HFFc6 (cell line): Measurements from ENCODE around the gene WBP4. TPM values are rescaled to one million over a fixed set of nuclear protein-coding genes. Genes with fewer than 3 reads are reported as not detected.
A peak's percentile ranks its signal among the peaks of the same experiment; 100 is the strongest.
"Not testable (repeated sequence)": the region's sequence is repeated elsewhere in the genome, so short reads cannot be mapped to it uniquely, and the experiment has no call there.

Experiments
- DNase-seq: peaks from one replicate; pipeline ENCODE4 v3.0.0-alpha.2; 2018
- H3K27ac Mint-ChIP-seq: 2 replicates; pipeline ENCODE4 v1.8.0; 2020; ENCODE audit warnings: mild to moderate bottlenecking, mixed read lengths
- H3K27me3 Mint-ChIP-seq: 2 replicates; pipeline ENCODE4 v1.8.0; 2021; ENCODE audit warnings: mild to moderate bottlenecking, moderate library complexity, mixed read lengths; ENCODE audit not compliant: insufficient read depth
- H3K36me3 Mint-ChIP-seq: 2 replicates; pipeline ENCODE4 v1.8.0; 2021; ENCODE audit warnings: low read depth, mixed read lengths
- H3K4me1 Mint-ChIP-seq: 2 replicates; pipeline ENCODE4 v1.8.0; 2020; ENCODE audit warnings: low read depth, mixed read lengths
- H3K4me3 Mint-ChIP-seq: 2 replicates; pipeline ENCODE4 v1.8.0; 2020; ENCODE audit warnings: mild to moderate bottlenecking, moderate library complexity, mixed read lengths
- H3K9me3 Mint-ChIP-seq: 2 replicates; pipeline ENCODE4 v1.8.0; 2020; ENCODE audit warnings: mild to moderate bottlenecking, mixed read lengths
- CTCF ChIP-seq: fragments of 200-600 bp; sonication (generic); IDR thresholded peaks from 2 replicates; pipeline ENCODE4 v1.5.0; 2021; ENCODE audit warnings: antibody characterized with exemption, mild to moderate bottlenecking
- total RNA-seq, 6 experiments: library from RNA; stranded (reverse); fragmentation: NEBNext Ultra II Directional; extraction: Animal tissue kit (Norgen Biotek cat#: 25700); gene quantifications; 2 replicates in 1 of 6; 3 replicates in 5 of 6; pipeline ENCODE4 v1.2.3, GENCODE V29; 2021

WBP4 gene
- total RNA-seq, 6 experiments from 2014 or later, result 12.0 to 16.2 (median 14.6) TPM

- no peaks in the 10 kb centered on the region for H3K9me3 Mint-ChIP-seq
- H3K4me3 Mint-ChIP-seq, result no peak overlapping the region
- H3K27me3 Mint-ChIP-seq, result peaks cover 5% of the 10 kb centered on the region; the same call in 1 of the 2 replicates
- H3K36me3 Mint-ChIP-seq, result no peaks in the 10 kb centered on the region
- no peaks in the 10 kb centered on the region; the same call in 1 of the 2 replicates for H3K4me1 Mint-ChIP-seq
- H3K27ac Mint-ChIP-seq, result no peak overlapping the region
- DNase-seq, result no peak
- TF ChIP-seq CTCF, result no peak
These were observed 50.1 kb downstream of the WBP4 start for GRCh38 chr13:41111454-41111853.

GRCh38 chr13:41117869-41118268 is 56.6 kb downstream of the WBP4 start:
- no peaks in the 10 kb centered on the region for H3K9me3 Mint-ChIP-seq
- H3K4me1 Mint-ChIP-seq, result peaks cover 12% of the 10 kb centered on the region
- H3K27ac Mint-ChIP-seq, result no peak overlapping the region
- DNase-seq, result no peak
- no peak overlapping the region for H3K4me3 Mint-ChIP-seq
- H3K27me3 Mint-ChIP-seq, result peaks cover 1% of the 10 kb centered on the region; the same call in 1 of the 2 replicates
- no peak for TF ChIP-seq CTCF
- H3K36me3 Mint-ChIP-seq, result no peaks in the 10 kb centered on the region

DNA sequence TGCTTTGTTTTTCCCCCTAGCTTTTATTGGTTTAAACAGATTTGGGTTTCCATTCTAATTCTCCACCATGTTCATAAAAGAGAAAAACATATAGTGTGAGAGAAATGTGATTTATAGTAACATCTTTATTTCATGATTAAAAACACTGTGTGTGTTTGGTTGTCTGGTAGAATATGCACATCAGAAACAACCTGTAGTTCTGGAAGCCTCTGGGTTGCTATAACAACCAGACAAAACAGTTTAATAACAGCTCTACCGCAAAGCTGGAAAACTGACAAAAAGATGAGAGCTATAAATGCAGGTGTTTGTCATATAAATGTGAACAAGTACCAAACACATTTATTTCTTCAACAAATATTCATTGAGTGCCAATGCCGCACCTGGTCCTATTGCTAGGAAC is 61.5 kb downstream of the WBP4 start:
- TF ChIP-seq CTCF, result no peak
- H3K36me3 Mint-ChIP-seq, result peaks cover 9% of the 10 kb centered on the region; the same call in 1 of the 2 replicates
- no peak overlapping the region for H3K4me3 Mint-ChIP-seq
- H3K27me3 Mint-ChIP-seq, result no peaks in the 10 kb centered on the region
- H3K4me1 Mint-ChIP-seq, result peaks cover 11% of the 10 kb centered on the region
- no peak overlapping the region for H3K27ac Mint-ChIP-seq
- no peak for DNase-seq
- H3K9me3 Mint-ChIP-seq, result no peaks in the 10 kb centered on the region

DNA sequence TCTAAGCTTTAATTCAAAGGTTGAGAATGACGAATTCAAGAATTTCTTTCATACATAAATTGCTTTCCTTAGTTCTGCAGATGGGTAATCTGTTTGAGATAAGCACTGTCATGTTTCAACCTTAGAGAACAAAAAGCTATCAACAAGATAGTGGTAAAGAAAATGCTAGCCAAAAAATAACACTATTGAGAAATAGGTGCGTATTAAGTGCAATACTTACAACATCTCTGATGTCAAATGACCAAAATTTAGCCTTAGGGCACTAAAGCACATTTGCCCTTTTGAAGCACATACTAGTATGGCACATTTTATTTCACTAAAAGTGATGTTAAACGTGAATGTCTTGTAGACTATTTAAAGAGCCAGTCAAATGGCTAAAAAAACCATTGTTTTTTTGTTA is 66.4 kb downstream of the WBP4 start:
- Mint-ChIP-seq H3K27me3 (no peaks in the 10 kb centered on the region), H3K4me1 (peaks cover 36% of the 10 kb centered on the region), H3K9me3 (no peaks in the 10 kb centered on the region), H3K4me3 (no peak overlapping the region), H3K27ac (no peak overlapping the region), H3K36me3 (peaks cover 21% of the 10 kb centered on the region)
- TF ChIP-seq CTCF, result no peak
- no peak for DNase-seq

- no peaks in the 10 kb centered on the region for H3K9me3 Mint-ChIP-seq
- peaks cover 50% of the 10 kb centered on the region for H3K4me1 Mint-ChIP-seq
- DNase-seq, result no peak
- peak overlapping the region; percentile 98 for H3K4me3 Mint-ChIP-seq
- peak overlapping the region; percentile 53; the same call in 1 of the 2 replicates for H3K27ac Mint-ChIP-seq
- peaks cover 21% of the 10 kb centered on the region for H3K36me3 Mint-ChIP-seq
- no peaks in the 10 kb centered on the region for H3K27me3 Mint-ChIP-seq
- no peak for TF ChIP-seq CTCF
These were observed 69.0 kb downstream of the WBP4 start for GRCh38 chr13:41130356-41130755.

DNA sequence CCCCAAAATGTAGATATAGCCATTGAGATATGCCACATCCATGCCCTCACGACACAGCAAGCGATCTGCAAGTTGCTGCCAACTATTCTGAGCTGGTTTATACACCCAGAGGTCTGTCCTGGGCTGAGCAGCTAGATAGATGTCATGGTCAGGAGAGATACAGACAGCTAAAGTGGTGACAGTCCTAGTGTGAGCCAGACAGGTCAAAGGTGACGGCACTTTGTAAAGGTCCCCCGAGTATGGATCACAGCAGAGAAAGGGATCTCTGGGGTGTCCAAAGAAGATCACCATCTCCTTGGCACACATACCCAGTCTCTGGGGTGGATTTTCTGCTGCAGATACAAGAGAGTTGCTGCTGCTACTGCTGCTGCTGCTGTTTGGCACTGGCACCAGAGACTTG is 69.9 kb downstream of the WBP4 start:
- Mint-ChIP-seq H3K4me3 (peak overlapping the region; percentile 98), H3K4me1 (peaks cover 50% of the 10 kb centered on the region), H3K27ac (peak overlapping the region; percentile 45), H3K36me3 (peaks cover 16% of the 10 kb centered on the region)
- DNase-seq, H3K9me3 Mint-ChIP-seq, H3K27me3 Mint-ChIP-seq: not testable (repeated sequence)

GRCh38 chr13:41131660-41132511 is 70.6 kb downstream of the WBP4 start:
- Mint-ChIP-seq H3K36me3 (peaks cover 17% of the 10 kb centered on the region), H3K27ac (peak overlapping the region; percentile 95), H3K4me1 (peaks cover 56% of the 10 kb centered on the region), H3K4me3 (peak overlapping the region; percentile 98)
- H3K9me3 Mint-ChIP-seq, DNase-seq, H3K27me3 Mint-ChIP-seq: not testable (repeated sequence)
